ENCODE results near the gene FBXO39. TPM values are rescaled to one million over a fixed set of nuclear protein-coding genes. Genes with fewer than 3 reads are reported as not detected.

Gene FBXO39
- total RNA-seq, 3 donors from 2014 or later: 0.16 TPM; not detected in 2

- no peak for ATAC-seq
- no peak for TF ChIP-seq CTCF (IDR thresholded peaks at IDR 0.05)
- Histone ChIP-seq H3K4me1 (ENCODE audit: low read depth) (no peaks in the 10 kb centered on the region), H3K36me3 (ENCODE audit: low read depth) (no peaks in the 10 kb centered on the region), H3K9me3 (no peaks in the 10 kb centered on the region), H3K4me3 (no peak overlapping the region)
- DNase-seq: no peak
- intact Hi-C loops (cut with DNase I, micrococcal nuclease): no loop called here
These were observed 47.0 kb downstream of the FBXO39 start for GRCh38 chr17:6823011-6823442.

DNA sequence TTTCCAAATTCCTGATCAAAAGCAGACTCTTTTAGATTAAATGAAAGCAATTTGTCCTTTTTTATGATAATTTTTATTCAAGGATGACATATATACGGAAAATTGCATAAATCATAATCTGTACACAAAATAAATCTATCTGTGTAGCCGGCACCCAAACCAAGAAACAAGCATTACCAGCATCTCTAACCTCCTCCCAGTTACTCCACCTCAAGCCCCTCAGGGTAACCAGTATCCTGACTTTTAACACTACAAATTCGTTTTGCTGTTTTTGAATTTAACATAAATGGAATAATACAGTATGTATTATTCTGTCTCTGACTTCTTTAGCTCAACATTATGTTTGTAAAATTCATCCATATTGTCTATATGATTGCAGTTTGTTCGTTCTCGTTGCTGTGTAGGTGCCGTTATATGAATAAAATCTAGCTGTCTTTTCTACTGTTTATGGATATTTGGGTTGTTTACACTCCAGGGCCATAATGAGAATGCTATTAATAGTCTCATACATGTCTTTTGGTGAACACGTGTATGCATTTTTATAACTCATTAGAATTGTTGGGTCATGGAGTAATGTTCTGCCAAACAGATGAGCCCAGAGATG lies 54.5 kb downstream of the FBXO39 start:
- DNase-seq (no peak), ATAC-seq (no peak)
- intact Hi-C loops (cut with DNase I, micrococcal nuclease): no loop called here
- H3K9me3 ChIP-seq: no peaks in the 10 kb centered on the region
- TF ChIP-seq CTCF (IDR thresholded peaks at IDR 0.05): no peak
- no peak overlapping the region for H3K4me3 ChIP-seq
- no peaks in the 10 kb centered on the region for H3K4me1 ChIP-seq (ENCODE audit: low read depth)
- H3K36me3 ChIP-seq (ENCODE audit: low read depth): no peaks in the 10 kb centered on the region

GRCh38 chr17:6831661-6832263 lies 55.7 kb downstream of the FBXO39 start, which contains the start of gene TEKT1:
TSS of gene TEKT1 (minus strand) at chr17:6831729. CDS start at chr17:6830376, 1,353 bp downstream.
- no peaks in the 10 kb centered on the region for H3K9me3 ChIP-seq
- intact Hi-C loops (cut with DNase I, micrococcal nuclease): no loop called here

More at GRCh38 chr17:6831661-6832263, 55.7 kb downstream of the FBXO39 start, which contains the start of gene TEKT1:
- no peaks in the 10 kb centered on the region for H3K36me3 ChIP-seq (ENCODE audit: low read depth)
- H3K4me1 ChIP-seq (ENCODE audit: low read depth): no peaks in the 10 kb centered on the region
- TF ChIP-seq CTCF (IDR thresholded peaks at IDR 0.05): no peak
- H3K4me3 ChIP-seq: no peak within 1 kb of the TSS
- ATAC-seq: peak; percentile 81
- peak; percentile 59 to 80 (median 66) for DNase-seq

Other genes with a start within 250 kb of the FBXO39 start
- 10 to 100 TPM; 12.2 to 15.9 (median 15.6) TPM for gene PITPNM3, start 219.7 kb upstream of the FBXO39 start, total RNA-seq
- 10 to 100 TPM; 15.5 to 22.8 (median 18.6) TPM for gene KIAA0753, start 135.5 kb upstream of the FBXO39 start, total RNA-seq
- gene TXNDC17, start 135.2 kb upstream of the FBXO39 start, total RNA-seq: 100 to 1,000 TPM in 2 of 3 donors, 10 to 100 TPM in 1; 52.2 to 115 (median 106) TPM
- 10 to 100 TPM; 12.1 to 13.5 (median 12.6) TPM for gene MED31, start 124.6 kb upstream of the FBXO39 start, total RNA-seq
- 1 to 10 TPM; 2.2 to 2.7 (median 2.3) TPM for gene C17orf100, start 124.5 kb upstream of the FBXO39 start, total RNA-seq
- not detected for gene SLC13A5, start 62.8 kb upstream of the FBXO39 start, total RNA-seq
- gene XAF1, start 20.2 kb upstream of the FBXO39 start, total RNA-seq: 10 to 100 TPM; 15.7 to 37.4 (median 25.4) TPM
- not detected for gene TEKT1, start 55.5 kb downstream of the FBXO39 start, total RNA-seq
- gene ALOX12, start 219.8 kb downstream of the FBXO39 start, total RNA-seq: under 1 TPM in 2 of 3 donors, not detected in 1; 0.25 to 0.26 TPM
- gene RNASEK, start 236.4 kb downstream of the FBXO39 start, total RNA-seq: 100 to 1,000 TPM; 169 to 201 (median 185) TPM
- gene BCL6B, start 246.8 kb downstream of the FBXO39 start, total RNA-seq: 1 to 10 TPM; 2.5 to 9.2 (median 2.8) TPM